ENCODE data around the gene SNRNP25. TPM values are rescaled to one million over a fixed set of nuclear protein-coding genes. Genes with fewer than 3 reads are reported as not detected.

The SNRNP25 gene
- total and polyA plus RNA-seq, 8 donors, result 19.1 to 51.5 (median 39.5) TPM

DNA sequence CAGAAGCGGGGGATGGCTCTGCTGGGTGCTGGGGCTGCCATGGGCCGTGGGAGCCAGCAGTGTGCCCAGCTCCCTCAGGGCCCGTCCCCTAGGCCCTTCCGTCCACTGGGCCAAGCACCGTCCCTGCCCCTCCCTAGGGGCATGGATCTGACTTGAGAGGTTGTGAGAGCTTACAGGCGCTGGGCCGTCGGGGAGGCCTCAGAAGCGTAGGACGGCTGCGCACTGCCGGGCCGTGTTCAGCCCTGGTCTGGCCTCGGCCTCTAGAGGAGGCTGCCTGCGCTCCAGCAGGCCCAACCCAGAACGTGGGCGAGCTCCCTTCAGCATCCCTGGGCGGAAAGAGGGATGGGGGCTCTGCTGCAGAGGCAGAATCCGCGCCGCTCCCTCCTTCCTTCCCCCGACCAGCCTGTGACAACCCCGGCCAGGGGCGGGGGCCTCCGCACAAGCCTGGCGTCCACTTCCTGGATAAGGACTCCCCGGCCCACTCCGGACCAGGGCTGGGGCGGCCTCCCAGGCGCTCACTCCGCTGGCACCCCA, 23.7 kb downstream of the SNRNP25 start:
- peak; percentile 51 for ATAC-seq
- peak overlapping the region; percentile 53 to 91 for H3K4me3 ChIP-seq
- peak in 3 of 4 donors; percentile 27 to 90 (median 65) for DNase-seq
- TF ChIP-seq CTCF (IDR thresholded peaks at IDR 0.05), result no peak
- H3K27ac ChIP-seq, result peak overlapping the region; percentile 80 to 93
- intact Hi-C loops (cut with DNase I), result no loop called here
- no peaks in the 10 kb centered on the region for H3K9me3 ChIP-seq
- H3K4me1 ChIP-seq, result peaks cover 28 to 70% of the 10 kb centered on the region in 2 donors
- peaks cover 0 to 21% of the 10 kb centered on the region in 2 donors for H3K27me3 ChIP-seq
- H3K36me3 ChIP-seq, result peaks cover 0 to 17% of the 10 kb centered on the region in 2 donors

- H3K4me1 ChIP-seq, result peaks cover 28 to 66% of the 10 kb centered on the region in 2 donors
- H3K4me3 ChIP-seq, result peak within 1 kb of the TSS; percentile 53 to 91
- H3K9me3 ChIP-seq, result no peaks in the 10 kb centered on the region
- DNase-seq (peak; percentile 75 to 96 (median 90)), ATAC-seq (peak; percentile 86)
- H3K27me3 ChIP-seq, result peaks cover 0 to 16% of the 10 kb centered on the region in 2 donors
- TF ChIP-seq CTCF (IDR thresholded peaks at IDR 0.05), result peak in 1 of 2 donors; percentile 10
- H3K27ac ChIP-seq, result peak within 1 kb of the TSS; percentile 80 to 93
- intact Hi-C loops (cut with DNase I), result no loop called here
- peaks cover 0 to 18% of the 10 kb centered on the region in 2 donors for H3K36me3 ChIP-seq
Measured at GRCh38 chr16:77807-78443, 24.3 kb downstream of the SNRNP25 start, which contains the start of gene MPG. Gene MPG, plus strand, starts transcription at chr16:78225. Its CDS starts 85 bp downstream, at chr16:78310.

DNA sequence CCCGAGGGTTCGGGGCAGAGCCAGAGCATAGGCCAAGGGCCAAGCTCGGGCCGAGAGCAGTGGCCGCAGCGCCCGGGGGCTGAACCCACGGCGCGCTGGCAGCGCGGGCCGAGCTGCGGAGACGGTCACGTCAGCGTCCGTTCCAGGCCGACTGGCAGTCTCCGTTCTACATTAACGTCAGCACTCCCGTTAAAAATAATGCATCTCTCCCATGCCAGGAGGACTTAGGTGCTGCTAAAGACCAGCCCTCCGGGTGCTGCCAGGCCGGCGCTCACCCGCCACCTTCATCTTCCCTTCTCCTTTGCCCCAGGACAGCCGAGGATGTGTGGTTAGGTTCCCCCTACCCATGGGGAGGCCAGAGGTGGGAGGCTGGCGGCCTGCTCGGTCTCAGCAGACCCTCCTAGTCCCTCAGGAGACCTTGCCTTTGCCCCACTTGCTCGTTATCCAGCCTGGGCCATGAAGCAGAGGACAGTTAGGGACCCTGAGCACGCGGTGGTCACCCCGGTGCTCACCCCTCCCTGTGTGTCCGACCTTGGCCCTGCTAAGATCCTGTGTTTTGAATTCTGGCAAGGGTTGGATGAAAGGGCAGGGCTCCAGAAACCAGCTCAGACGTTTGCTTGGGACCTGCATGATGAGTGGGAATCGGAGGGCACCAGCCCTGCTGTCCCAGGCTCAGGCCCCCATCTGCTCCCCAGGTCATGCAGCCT, 25.0 kb downstream of the SNRNP25 start:
- Histone ChIP-seq H3K9me3 (no peaks in the 10 kb centered on the region), H3K27me3 (peaks cover 0 to 9% of the 10 kb centered on the region in 2 donors), H3K36me3 (peaks cover 0 to 22% of the 10 kb centered on the region in 2 donors), H3K4me3 (peak overlapping the region; percentile 53 to 91), H3K4me1 (peaks cover 28 to 60% of the 10 kb centered on the region in 2 donors), H3K27ac (peak overlapping the region; percentile 80 to 93)
- DNase-seq (no peak), ATAC-seq (peak; percentile 1)
- no peak for TF ChIP-seq CTCF (IDR thresholded peaks at IDR 0.05)
- intact Hi-C loops (cut with DNase I), result no loop called here

GRCh38 chr16:79151-80054, 25.8 kb downstream of the SNRNP25 start:
- Histone ChIP-seq H3K27me3 (peaks cover 0 to 1% of the 10 kb centered on the region in 2 donors), H3K4me3 (peak overlapping the region in 1 of 2 donors; percentile 91), H3K36me3 (peaks cover 0 to 26% of the 10 kb centered on the region in 2 donors), H3K9me3 (no peaks in the 10 kb centered on the region), H3K4me1 (peaks cover 33 to 60% of the 10 kb centered on the region in 2 donors), H3K27ac (peak overlapping the region; percentile 80 to 93)
- intact Hi-C loops (cut with DNase I), result no loop called here
- ATAC-seq, result no peak
- no peak for DNase-seq
- no peak for TF ChIP-seq CTCF (IDR thresholded peaks at IDR 0.05)

Data from left lung (tissue), 10 donors.